B cell (primary cell): Measurements from ENCODE around the gene MAN2B2. TPM values are rescaled to one million over a fixed set of nuclear protein-coding genes. Genes with fewer than 3 reads are reported as not detected.

Source experiments
- ATAC-seq: fragments of 200-7000 bp; cut with Tn5 transposase; one replicate; pipeline ENCODE4 v1.10.0; 2021; ENCODE audit warnings: low read depth, mild to moderate bottlenecking, moderate number of reproducible peaks, moderate library complexity
- CTCF ChIA-PET: fragments of 350-600 bp; sonication (Branson Sonifier 250); formaldehyde crosslinking; loops from one replicate; lab custom pipeline; 2021; ENCODE audit warnings: antibody characterized with exemption, inconsistent platforms; lab: Charles Lee
- POLR2A ChIA-PET: fragments of 350-600 bp; sonication (Branson Sonifier 250); formaldehyde crosslinking; loops from one replicate; lab custom pipeline; 2021; ENCODE audit warnings: antibody characterized with exemption; lab: Charles Lee
- DNase-seq: peaks from one replicate; pipeline ENCODE4 v3.0.0; 2013
- H2AFZ ChIP-seq: 2 replicates; pipeline ENCODE4 v1.6.1; 2012; ENCODE audit warnings: mild to moderate bottlenecking, low read depth, low read length; ENCODE audit not compliant: insufficient read depth, poor library complexity, severe bottlenecking
- H3K27ac ChIP-seq, 2 donors: 1 replicate in 1 of 2; 2 replicates in 1 of 2; pipeline ENCODE4 v1.5.1; 2012 to 2013; ENCODE audit warnings: low read length in 2 of 2, mild to moderate bottlenecking in 2 of 2, moderate library complexity in 1 of 2
- H3K27me3 ChIP-seq, 4 experiments: fragments of 200-600 bp in 1 of 4; sonication (generic) in 1 of 4; replicated peaks in 1 of 4; 1 replicate in 2 of 4; 2 replicates in 2 of 4; pipeline versions ENCODE4 v1.6.1 to v1.7.0; 2013 to 2016; ENCODE audit warnings: low read length in 3 of 4, mild to moderate bottlenecking in 2 of 4, mixed read lengths in 1 of 4, moderate library complexity in 1 of 4; ENCODE audit not compliant: insufficient read depth in 4 of 4, control insufficient read depth in 3 of 4; ENCODE audit errors: control extremely low read depth in 1 of 4
- H3K36me3 ChIP-seq, 2 experiments: replicated peaks in 1 of 2; 1 replicate in 1 of 2; 2 replicates in 1 of 2; pipeline versions ENCODE4 v1.6.1 to v1.7.1; 2013; ENCODE audit warnings: low read length in 1 of 2; ENCODE audit not compliant: insufficient read depth in 2 of 2, control insufficient read depth in 1 of 2; ENCODE audit errors: control extremely low read depth in 1 of 2, extremely low read depth in 1 of 2
- H3K4me1 ChIP-seq, 2 donors: fragments of 200-600 bp in 1 of 2; sonication (generic) in 1 of 2; 1 replicate in 1 of 2; 2 replicates in 1 of 2; pipeline versions ENCODE4 v1.5.1 to v1.6.1; 2013 to 2017; ENCODE audit warnings: low read length in 2 of 2; ENCODE audit not compliant: control insufficient read depth in 2 of 2, insufficient read depth in 2 of 2
- H3K4me2 ChIP-seq: replicated peaks from 2 replicates; pipeline ENCODE3; 2012; ENCODE audit warnings: mild to moderate bottlenecking, low read depth, low read length; ENCODE audit not compliant: poor library complexity, severe bottlenecking
- H3K4me3 ChIP-seq, 5 experiments: fragments of 200-600 bp in 1 of 5; sonication (generic) in 1 of 5; 1 replicate in 3 of 5; 2 replicates in 2 of 5; pipeline versions ENCODE4 v1.5.1 to v1.7.0; 2011 to 2016; ENCODE audit warnings: low read length in 4 of 5, mild to moderate bottlenecking in 4 of 5, low read depth in 2 of 5, control low read depth in 1 of 5, moderate library complexity in 1 of 5; ENCODE audit not compliant: insufficient read depth in 1 of 5; ENCODE audit errors: control extremely low read depth in 1 of 5, extremely low read depth in 1 of 5
- H3K79me2 ChIP-seq: fragments of 200-600 bp; sonication (generic); one replicate; pipeline ENCODE4 v1.6.0; 2016; ENCODE audit warnings: low read length; ENCODE audit not compliant: control insufficient read depth, insufficient read depth
- H3K9ac ChIP-seq: fragments of 200-600 bp; sonication (generic); 2 replicates; pipeline ENCODE4 v1.6.1; 2017; ENCODE audit warnings: mild to moderate bottlenecking, low read length, moderate library complexity
- H3K9me3 ChIP-seq, 3 donors: one replicate each; pipeline versions ENCODE4 v1.6.1 to v1.7.1; 2013; ENCODE audit warnings: low read length in 2 of 3; ENCODE audit not compliant: control insufficient read depth in 2 of 3, insufficient read depth in 1 of 3; ENCODE audit errors: control extremely low read depth in 1 of 3
- H4K20me1 ChIP-seq: 2 replicates; pipeline ENCODE4 v1.6.0; 2012; ENCODE audit warnings: mild to moderate bottlenecking, low read length; ENCODE audit not compliant: insufficient read depth, control insufficient read depth, poor library complexity, severe bottlenecking
- H3K27ac Mint-ChIP-seq: one replicate; pipeline ENCODE4 v1.8.0; 2021; ENCODE audit warnings: mixed read lengths
- H3K27me3 Mint-ChIP-seq: one replicate; pipeline ENCODE4 v1.8.0; 2021; ENCODE audit warnings: mixed read lengths
- H3K4me1 Mint-ChIP-seq: one replicate; pipeline ENCODE4 v1.8.0; 2021; ENCODE audit warnings: mixed read lengths
- H3K4me3 Mint-ChIP-seq: one replicate; pipeline ENCODE4 v1.8.0; 2021; ENCODE audit warnings: mixed read lengths
- H3K9me3 Mint-ChIP-seq: one replicate; pipeline ENCODE4 v1.8.0; 2022; ENCODE audit warnings: mixed read lengths; ENCODE audit not compliant: insufficient read depth
- CTCF ChIP-seq: fragments of 200-600 bp; IDR thresholded peaks from one replicate; pipeline ENCODE4 v1.8.0; 2022; ENCODE audit warnings: antibody characterized with exemption, mild to moderate bottlenecking
- EZH2 ChIP-seq: IDR thresholded peaks from 2 replicates; pipeline ENCODE4 v1.6.1; 2012; ENCODE audit warnings: borderline replicate concordance, low read depth, mild to moderate bottlenecking, moderate library complexity, low read length; ENCODE audit not compliant: insufficient read depth, poor library complexity, severe bottlenecking
- WGBS: methylation state at CpG from one replicate; pipeline ENCODE4 v1.1.5; 2013; ENCODE audit warnings: missing lambda C conversion rate; ENCODE audit not compliant: insufficient coverage; 5-methylcytosine and 5-hydroxymethylcytosine counted together
- intact Hi-C: fragments of 100-400 bp; cut with micrococcal nuclease; formaldehyde crosslinking; loops from one replicate; pipeline ENCODE4 v1.10.0; 2022
- polyA plus RNA-seq: library from polyadenylated mRNA; depleted of rRNA; stranded (reverse); fragments of >200 nt; gene quantifications from 2 replicates; pipeline ENCODE4 v1.2.3, GENCODE V29; 2012
- total RNA-seq, 2 donors: library from RNA; stranded (reverse); fragments of 120-200 nt in 1 of 2; gene quantifications; 1 replicate in 1 of 2; 2 replicates in 1 of 2; pipeline versions ENCODE4 v1.2.3 to v1.2.4, GENCODE V29; 2013 to 2022

MAN2B2 gene
- total and polyA plus RNA-seq, 2 donors (not counting 1 experiment from before 2014, with no cell fraction given) = 35.0 to 37.0 TPM

- H3K79me2 ChIP-seq = no peaks in the 10 kb centered on the region
- 85% methylated on average over 8 of the region's 16 CpGs for WGBS
- ATAC-seq (no peak), DNase-seq (no peak)
- H3K27me3 ChIP-seq = no peaks in the 10 kb centered on the region
- POLR2A ChIA-PET = no interaction called here
- no peak overlapping the region for H3K27ac ChIP-seq
- peaks cover 0 to 2% (median 0%) of the 10 kb centered on the region in 3 donors for H3K9me3 ChIP-seq
- no peaks in the 10 kb centered on the region for H3K9me3 Mint-ChIP-seq
- TF ChIP-seq CTCF (no peak), EZH2 (no peak)
- intact Hi-C loops = no loop called here
- H3K9ac ChIP-seq = no peak overlapping the region
- no peak overlapping the region for H2AFZ ChIP-seq
- no peak overlapping the region for H3K4me3 Mint-ChIP-seq
- no peaks in the 10 kb centered on the region for H3K27me3 Mint-ChIP-seq
- H3K4me1 ChIP-seq = peaks cover 0 to 9% of the 10 kb centered on the region in 2 donors
- no peaks in the 10 kb centered on the region for H4K20me1 ChIP-seq
- no peak overlapping the region for H3K4me3 ChIP-seq
- no peak overlapping the region for H3K27ac Mint-ChIP-seq
- peaks cover 6 to 72% of the 10 kb centered on the region in 2 experiments for H3K36me3 ChIP-seq
- peaks cover 6% of the 10 kb centered on the region for H3K4me1 Mint-ChIP-seq
- CTCF ChIA-PET = no interaction called here
- H3K4me2 ChIP-seq = no peak overlapping the region
These were observed 21.0 kb downstream of the MAN2B2 start for GRCh38 chr4:6595897-6596537.

- Histone ChIP-seq H3K4me2 (no peak overlapping the region), H3K27me3 (no peaks in the 10 kb centered on the region), H3K9me3 (peaks cover 0 to 7% (median 0%) of the 10 kb centered on the region in 3 donors), H3K4me3 (no peak overlapping the region), H4K20me1 (no peaks in the 10 kb centered on the region), H3K27ac (no peak overlapping the region), H2AFZ (no peak overlapping the region), H3K4me1 (no peaks in the 10 kb centered on the region), H3K79me2 (no peaks in the 10 kb centered on the region), H3K36me3 (peaks cover 10 to 71% of the 10 kb centered on the region in 2 experiments), H3K9ac (no peak overlapping the region)
- TF ChIP-seq CTCF (no peak), EZH2 (no peak)
- ChIA-PET CTCF (no interaction called here), POLR2A (no interaction called here)
- Mint-ChIP-seq H3K27me3 (no peaks in the 10 kb centered on the region), H3K4me3 (no peak overlapping the region), H3K9me3 (no peaks in the 10 kb centered on the region), H3K27ac (no peak overlapping the region), H3K4me1 (no peaks in the 10 kb centered on the region)
- ATAC-seq (no peak), DNase-seq (no peak)
- intact Hi-C loops = no loop called here
- WGBS = 96% methylated on average over 14 of the region's 17 CpGs
These were observed 22.0 kb downstream of the MAN2B2 start for GRCh38 chr4:6596948-6597347.
